HCT116 (cell line): Measurements from ENCODE around the gene POLN. TPM values are rescaled to one million over a fixed set of nuclear protein-coding genes. Genes with fewer than 3 reads are reported as not detected.

Experiments used
- ATAC-seq: fragments of 200-7000 bp; cut with Tn5 transposase; 2 replicates; pipeline ENCODE4 v1.9.1; 2020; ENCODE audit warnings: mild to moderate bottlenecking, moderate library complexity
- BruUV-seq: library from RNA; stranded (reverse); fragments of 400-500 nt; replicated peaks from 2 replicates; lab custom pipeline; 2021; lab: Mats Ljungman, UMichigan
- CTCF ChIA-PET: fragments of 300-600 bp; sonication (Branson Sonifier 250); formaldehyde crosslinking; loops from one replicate; lab custom pipeline; 2021; ENCODE audit warnings: antibody characterized with exemption; lab: Charles Lee
- POLR2A ChIA-PET: fragments of 300-600, 350-600 bp; sonication (Branson Sonifier 250); formaldehyde crosslinking; loops from one replicate; lab custom pipeline; 2021; ENCODE audit warnings: antibody characterized with exemption; lab: Charles Lee
- RAD21 ChIA-PET, 2 experiments: fragments of 300-600 bp; sonication (Branson Sonifier 250); formaldehyde crosslinking; loops; one replicate each; lab custom pipeline; 2023; ENCODE audit warnings: low total read pairs in 2 of 2; ENCODE audit not compliant: uncharacterized antibody in 2 of 2, unreplicated experiment in 2 of 2, low non-redundant PET in 1 of 2; lab: Charles Lee
- DNase-seq: peaks from one replicate; pipeline ENCODE4 v3.0.0-alpha.2; 2010; ENCODE audit warnings: low read depth, low spot score
- H2AFZ ChIP-seq: fragments of 200-600 bp; shearing (Covaris generic), sonication (generic); 2 replicates; pipeline ENCODE4 v1.6.1; 2017; ENCODE audit warnings: low read depth, mixed run types, mixed read lengths, antibody characterized with exemption, low read length; ENCODE audit not compliant: poor library complexity, severe bottlenecking
- H3K27ac ChIP-seq: 2 replicates; pipeline ENCODE4 v1.5.1; 2012; ENCODE audit warnings: low read depth, low read length
- H3K27me3 ChIP-seq: fragments of 200-600 bp; sonication (generic); 2 replicates; pipeline ENCODE4 v1.6.1; 2016; ENCODE audit warnings: mixed run types, low read length, mixed read lengths; ENCODE audit not compliant: insufficient read depth
- H3K36me3 ChIP-seq, 2 experiments: fragments of 200-500 bp in 1 of 2; fragments of 200-600 bp in 1 of 2; sonication (Bioruptor generic) in 1 of 2; sonication (generic) in 1 of 2; 2 replicates each; pipeline versions ENCODE4 v1.5.1 to v1.6.1; 2014 to 2016; ENCODE audit warnings: low read length in 2 of 2, inconsistent platforms in 1 of 2, mixed read lengths in 1 of 2, mixed run types in 1 of 2; ENCODE audit not compliant: insufficient read depth in 2 of 2, control insufficient read depth in 1 of 2
- H3K4me1 ChIP-seq, 2 experiments: fragments of 200-600 bp in 1 of 2; sonication (generic) in 1 of 2; 2 replicates each; pipeline versions ENCODE4 v1.5.1 to v1.6.1; 2012 to 2017; ENCODE audit warnings: low read length in 2 of 2, inconsistent platforms in 1 of 2, mild to moderate bottlenecking in 1 of 2, mixed read lengths in 1 of 2, mixed run types in 1 of 2, moderate library complexity in 1 of 2; ENCODE audit not compliant: insufficient read depth in 2 of 2, control insufficient read depth in 1 of 2
- H3K4me2 ChIP-seq: fragments of 200-600 bp; sonication (generic); 2 replicates; pipeline ENCODE4 v1.6.1; 2017; ENCODE audit warnings: mixed run types, low read length, mixed read lengths
- H3K4me3 ChIP-seq, 2 experiments: fragments of 200-600 bp in 1 of 2; sonication (generic) in 1 of 2; replicated peaks in 1 of 2; 2 replicates each; pipeline ENCODE4 v1.5.1; 2011 to 2016; ENCODE audit warnings: low read length in 2 of 2, control low read depth in 1 of 2, low read depth in 1 of 2, mild to moderate bottlenecking in 1 of 2, mixed read lengths in 1 of 2, mixed run types in 1 of 2
- H3K79me2 ChIP-seq: fragments of 200-600 bp; sonication (generic); 2 replicates; pipeline ENCODE4 v1.6.1; 2017; ENCODE audit warnings: mild to moderate bottlenecking, mixed run types, low read length, moderate library complexity, mixed read lengths; ENCODE audit not compliant: insufficient read depth
- H3K9ac ChIP-seq: fragments of 200-600 bp; sonication (generic); 2 replicates; pipeline ENCODE4 v1.6.1; 2016; ENCODE audit warnings: low read length, mixed read lengths
- H3K9me2 ChIP-seq: fragments of 200-600 bp; sonication (generic), shearing (Covaris generic); 2 replicates; pipeline ENCODE4 v1.6.1; 2017; ENCODE audit warnings: mixed run types, mild to moderate bottlenecking, moderate library complexity; ENCODE audit not compliant: insufficient read depth
- H3K9me3 ChIP-seq, 2 experiments: fragments of 200-500 bp in 1 of 2; fragments of 200-600 bp in 1 of 2; sonication (Bioruptor generic) in 1 of 2; sonication (generic) in 1 of 2; 2 replicates each; pipeline ENCODE4 v1.6.1; 2014 to 2017; ENCODE audit warnings: low read length in 2 of 2, mixed read lengths in 2 of 2, inconsistent platforms in 1 of 2, low read depth in 1 of 2, mild to moderate bottlenecking in 1 of 2, mixed run types in 1 of 2, moderate library complexity in 1 of 2; ENCODE audit not compliant: control insufficient read depth in 1 of 2, insufficient read depth in 1 of 2
- H4K20me1 ChIP-seq: fragments of 200-600 bp; sonication (generic), shearing (Covaris generic); 2 replicates; pipeline ENCODE4 v1.6.1; 2017; ENCODE audit warnings: mixed run types, mild to moderate bottlenecking, moderate library complexity; ENCODE audit not compliant: insufficient read depth
- CBX3 ChIP-seq: IDR thresholded peaks from 2 replicates; pipeline ENCODE4 v1.6.1; 2012; ENCODE audit warnings: low read depth
- CEBPB ChIP-seq: IDR thresholded peaks from 2 replicates; pipeline ENCODE4 v1.6.1; 2012; ENCODE audit warnings: low read depth
- ELF1 ChIP-seq: IDR thresholded peaks from 2 replicates; pipeline ENCODE4 v1.6.1; 2012; ENCODE audit warnings: low read depth, borderline replicate concordance
- EZH2 ChIP-seq: fragments of 200-600 bp; sonication (generic); IDR thresholded peaks from 2 replicates; pipeline ENCODE4 v1.6.1; 2017; ENCODE audit warnings: antibody characterized with exemption, mixed run types
- JUND ChIP-seq: IDR thresholded peaks from 2 replicates; pipeline ENCODE4 v1.6.1; 2012
- POLR2A ChIP-seq: IDR thresholded peaks from 2 replicates; pipeline ENCODE4 v1.7.0; 2011; ENCODE audit warnings: borderline replicate concordance; ENCODE audit not compliant: insufficient read depth, insufficient read length; ENCODE audit errors: extremely low read depth
- RAD21 ChIP-seq: IDR thresholded peaks from 2 replicates; pipeline ENCODE4 v1.6.1; 2012; ENCODE audit warnings: low read depth, mild to moderate bottlenecking
- SRF ChIP-seq: IDR thresholded peaks from 2 replicates; pipeline ENCODE4 v1.6.1; 2012; ENCODE audit warnings: low read depth
- ZFX ChIP-seq: fragments of 450-650 bp; IDR thresholded peaks from 2 replicates; pipeline ENCODE4 v1.6.1; 2017
- intact Hi-C: fragments of 100-400 bp; cut with micrococcal nuclease; formaldehyde crosslinking; loops from 2 replicates; pipeline ENCODE4 v1.10.0; 2022
- total RNA-seq: library from RNA; stranded (reverse); gene quantifications from one replicate; pipeline ENCODE4 v1.2.1, GENCODE V29; 2021; ENCODE audit not compliant: unreplicated experiment
- TF ChIP-seq, protein P1 (sequence below): IDR thresholded peaks from 2 replicates; pipeline ENCODE4 v1.6.1; 2012; ENCODE audit warnings: low read depth

POLN gene
- total RNA-seq, 1 experiment from 2014 or later: 3.1 TPM

GRCh38 chr4:2289311-2289954 is 47.5 kb upstream of the POLN start:
- CTCF ChIA-PET: no interaction called here
- no peak overlapping the region for H3K4me2 ChIP-seq
- RAD21 ChIA-PET: no interaction called here
- H3K36me3 ChIP-seq: no peaks in the 10 kb centered on the region
- intact Hi-C loops: no loop called here
- ATAC-seq (no peak), DNase-seq (no peak)
- no peak overlapping the region for H3K4me3 ChIP-seq
- H2AFZ ChIP-seq: no peak overlapping the region
- no peaks in the 10 kb centered on the region for H4K20me1 ChIP-seq
- no peaks in the 10 kb centered on the region for H3K27me3 ChIP-seq
- H3K4me1 ChIP-seq: peaks cover 0 to 9% of the 10 kb centered on the region in 2 experiments; a peak in 2 of 4 replicates
- H3K9ac ChIP-seq: no peak overlapping the region
- H3K27ac ChIP-seq: no peak overlapping the region
- H3K9me3 ChIP-seq: no peaks in the 10 kb centered on the region
- H3K9me2 ChIP-seq: no peaks in the 10 kb centered on the region
- H3K79me2 ChIP-seq: no peaks in the 10 kb centered on the region
- POLR2A ChIA-PET: no interaction called here
- TF ChIP-seq CEBPB: no peak
- no peak for TF ChIP-seq JUND
- TF ChIP-seq, protein P1, sequence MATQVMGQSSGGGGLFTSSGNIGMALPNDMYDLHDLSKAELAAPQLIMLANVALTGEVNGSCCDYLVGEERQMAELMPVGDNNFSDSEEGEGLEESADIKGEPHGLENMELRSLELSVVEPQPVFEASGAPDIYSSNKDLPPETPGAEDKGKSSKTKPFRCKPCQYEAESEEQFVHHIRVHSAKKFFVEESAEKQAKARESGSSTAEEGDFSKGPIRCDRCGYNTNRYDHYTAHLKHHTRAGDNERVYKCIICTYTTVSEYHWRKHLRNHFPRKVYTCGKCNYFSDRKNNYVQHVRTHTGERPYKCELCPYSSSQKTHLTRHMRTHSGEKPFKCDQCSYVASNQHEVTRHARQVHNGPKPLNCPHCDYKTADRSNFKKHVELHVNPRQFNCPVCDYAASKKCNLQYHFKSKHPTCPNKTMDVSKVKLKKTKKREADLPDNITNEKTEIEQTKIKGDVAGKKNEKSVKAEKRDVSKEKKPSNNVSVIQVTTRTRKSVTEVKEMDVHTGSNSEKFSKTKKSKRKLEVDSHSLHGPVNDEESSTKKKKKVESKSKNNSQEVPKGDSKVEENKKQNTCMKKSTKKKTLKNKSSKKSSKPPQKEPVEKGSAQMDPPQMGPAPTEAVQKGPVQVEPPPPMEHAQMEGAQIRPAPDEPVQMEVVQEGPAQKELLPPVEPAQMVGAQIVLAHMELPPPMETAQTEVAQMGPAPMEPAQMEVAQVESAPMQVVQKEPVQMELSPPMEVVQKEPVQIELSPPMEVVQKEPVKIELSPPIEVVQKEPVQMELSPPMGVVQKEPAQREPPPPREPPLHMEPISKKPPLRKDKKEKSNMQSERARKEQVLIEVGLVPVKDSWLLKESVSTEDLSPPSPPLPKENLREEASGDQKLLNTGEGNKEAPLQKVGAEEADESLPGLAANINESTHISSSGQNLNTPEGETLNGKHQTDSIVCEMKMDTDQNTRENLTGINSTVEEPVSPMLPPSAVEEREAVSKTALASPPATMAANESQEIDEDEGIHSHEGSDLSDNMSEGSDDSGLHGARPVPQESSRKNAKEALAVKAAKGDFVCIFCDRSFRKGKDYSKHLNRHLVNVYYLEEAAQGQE: no peak
- no peak for TF ChIP-seq POLR2A
- TF ChIP-seq SRF: no peak
- no peak for TF ChIP-seq ELF1
- no peak for TF ChIP-seq CBX3
- no peak for TF ChIP-seq ZFX
- TF ChIP-seq RAD21: no peak
- TF ChIP-seq EZH2: no peak
- no TSS peak for BruUV-seq
